Suppressor macrophage treated with lipopolysaccharide for 1 hour (primary cell): ENCODE results near the gene AIP.
"Not testable (repeated sequence)": the region's sequence is repeated elsewhere in the genome, so short reads cannot be mapped to it uniquely, and the experiment has no call there.

ENCODE experiments used
- DNase-seq, 3 donors: peaks; one replicate each; pipeline ENCODE4 v3.0.0-alpha.2; 2020 to 2022

Gene AIP

GRCh38 chr11:67507864-67508485, 25.1 kb downstream of the AIP start, which contains the start of gene CDK2AP2:
Gene CDK2AP2 (minus strand): TSS chr11:67508162. CDS start chr11:67508082, 80 bp downstream.
- DNase-seq = peak; percentile 99 to 100 (median 100)

- peak; percentile 97 to 99 (median 99) for DNase-seq
Observed at GRCh38 chr11:67508486-67509121, 25.8 kb downstream of the AIP start.

- DNase-seq = no peak
Observed at GRCh38 chr11:67510023-67510345, 27.2 kb downstream of the AIP start.

- DNase-seq = not testable (repeated sequence)
Observed at GRCh38 chr11:67511558-67511957, 28.7 kb downstream of the AIP start.

GRCh38 chr11:67514116-67514515, 31.3 kb downstream of the AIP start:
- no peak for DNase-seq

GRCh38 chr11:67516806-67517205, 34.0 kb downstream of the AIP start:
- no peak for DNase-seq

- no peak for DNase-seq
Observed at GRCh38 chr11:67517784-67518552, 35.1 kb downstream of the AIP start.

GRCh38 chr11:67519726-67520125, 36.9 kb downstream of the AIP start:
- no peak for DNase-seq

GRCh38 chr11:67520856-67521824, 38.3 kb downstream of the AIP start:
- DNase-seq = no peak

GRCh38 chr11:67521924-67522323, 39.1 kb downstream of the AIP start:
- DNase-seq = no peak

- no peak for DNase-seq
Observed at GRCh38 chr11:67522338-67522737, 39.5 kb downstream of the AIP start.

GRCh38 chr11:67522844-67523555, 40.2 kb downstream of the AIP start, which contains the start of gene CABP2:
Gene CABP2 (minus strand): TSS chr11:67523446. CDS start chr11:67523326, 120 bp downstream.
- DNase-seq = no peak

- DNase-seq = no peak
Observed at GRCh38 chr11:67523556-67524479, 41.0 kb downstream of the AIP start.

- DNase-seq = no peak
Observed at GRCh38 chr11:67524480-67524808, 41.6 kb downstream of the AIP start.

GRCh38 chr11:67525275-67525976, 42.6 kb downstream of the AIP start:
- DNase-seq = no peak

GRCh38 chr11:67528376-67528775, 45.5 kb downstream of the AIP start:
- DNase-seq = no peak

GRCh38 chr11:67530282-67530592, 47.4 kb downstream of the AIP start:
- no peak for DNase-seq

- no peak for DNase-seq
Observed at GRCh38 chr11:67532889-67533288, 50.1 kb downstream of the AIP start.

- DNase-seq = no peak
Observed at GRCh38 chr11:67534070-67534679, 51.3 kb downstream of the AIP start.

- DNase-seq = no peak
Observed at GRCh38 chr11:67535561-67535960, 52.7 kb downstream of the AIP start.
